Tibial nerve (tissue), 4 donors: ENCODE data around the gene WDR64.

Experiments
- EP300 ChIP-seq, 2 donors: sonication (generic); formaldehyde crosslinking; IDR thresholded peaks; one replicate each; pipeline ENCODE4 v1.6.1; 2017; ENCODE audit warnings: antibody characterized with exemption in 2 of 2, mild to moderate bottlenecking in 1 of 2
- POLR2A ChIP-seq, 2 donors: fragments of 450-650 bp; IDR thresholded peaks; one replicate each; pipeline ENCODE4 v1.6.1; 2017; ENCODE audit warnings: antibody characterized with exemption in 2 of 2, mild to moderate bottlenecking in 2 of 2, moderate library complexity in 2 of 2
- TF ChIP-seq, protein P1 (sequence below), 5 experiments: fragments of 200-600 bp in 3 of 5; fragments of 450-650 bp in 2 of 5; sonication (generic) in 3 of 5; IDR thresholded peaks; one replicate each; pipeline ENCODE4 v1.5.1; 2016 to 2019; ENCODE audit warnings: antibody characterized with exemption in 5 of 5, mild to moderate bottlenecking in 3 of 5, moderate library complexity in 2 of 5

DNA sequence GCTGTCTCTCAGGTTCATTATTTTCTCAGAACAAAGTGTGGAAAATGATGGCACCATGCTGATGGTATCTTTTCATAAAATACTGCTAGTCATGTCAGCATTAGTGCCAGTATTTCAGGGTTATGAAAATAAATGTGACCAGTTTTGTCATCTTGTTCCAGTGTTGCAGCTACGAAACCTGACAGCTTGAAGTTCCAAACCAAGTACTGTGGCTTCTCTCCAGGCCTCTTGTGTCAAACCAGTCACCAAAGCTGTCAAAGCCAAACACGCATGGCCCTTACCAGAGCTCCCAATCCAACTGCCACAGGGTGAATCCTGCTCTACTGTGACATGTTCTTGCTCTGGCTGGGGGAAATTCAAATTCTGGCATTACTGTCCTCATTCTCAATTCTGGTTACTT lies 175.2 kb downstream of the WDR64 start:
- TF ChIP-seq, protein P1, sequence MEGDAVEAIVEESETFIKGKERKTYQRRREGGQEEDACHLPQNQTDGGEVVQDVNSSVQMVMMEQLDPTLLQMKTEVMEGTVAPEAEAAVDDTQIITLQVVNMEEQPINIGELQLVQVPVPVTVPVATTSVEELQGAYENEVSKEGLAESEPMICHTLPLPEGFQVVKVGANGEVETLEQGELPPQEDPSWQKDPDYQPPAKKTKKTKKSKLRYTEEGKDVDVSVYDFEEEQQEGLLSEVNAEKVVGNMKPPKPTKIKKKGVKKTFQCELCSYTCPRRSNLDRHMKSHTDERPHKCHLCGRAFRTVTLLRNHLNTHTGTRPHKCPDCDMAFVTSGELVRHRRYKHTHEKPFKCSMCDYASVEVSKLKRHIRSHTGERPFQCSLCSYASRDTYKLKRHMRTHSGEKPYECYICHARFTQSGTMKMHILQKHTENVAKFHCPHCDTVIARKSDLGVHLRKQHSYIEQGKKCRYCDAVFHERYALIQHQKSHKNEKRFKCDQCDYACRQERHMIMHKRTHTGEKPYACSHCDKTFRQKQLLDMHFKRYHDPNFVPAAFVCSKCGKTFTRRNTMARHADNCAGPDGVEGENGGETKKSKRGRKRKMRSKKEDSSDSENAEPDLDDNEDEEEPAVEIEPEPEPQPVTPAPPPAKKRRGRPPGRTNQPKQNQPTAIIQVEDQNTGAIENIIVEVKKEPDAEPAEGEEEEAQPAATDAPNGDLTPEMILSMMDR (IDR thresholded peaks at IDR 0.05): no peak
- TF ChIP-seq POLR2A (IDR thresholded peaks at IDR 0.05) (no peak), EP300 (IDR thresholded peaks at IDR 0.05) (no peak)
